A549 (cell line): ENCODE data around the gene PLEKHH1. TPM values are rescaled to one million over a fixed set of nuclear protein-coding genes. Genes with fewer than 3 reads are reported as not detected.

ENCODE experiments used
- ATAC-seq, 2 experiments: fragments of 200-7000 bp in 1 of 2; fragments of >200 bp in 1 of 2; cut with Nextera tagmentation in 1 of 2; cut with Tn5 transposase in 1 of 2; 3 replicates each; pipeline versions ENCODE4 v1.8.0 to v1.9.1; 2018 to 2020; ENCODE audit warnings: mild to moderate bottlenecking in 1 of 2, moderate library complexity in 1 of 2
- CTCF ChIA-PET: fragments of 300-600 bp; sonication (Branson Sonifier 250); formaldehyde crosslinking; extraction: SDS; loops from one replicate; lab custom pipeline; 2021; ENCODE audit warnings: antibody characterized with exemption, inconsistent platforms; lab: Yijun Ruan, JAX
- POLR2A ChIA-PET: fragments of 350-600 bp; formaldehyde crosslinking; extraction: SDS; loops from one replicate; lab custom pipeline; 2021; ENCODE audit warnings: antibody characterized with exemption, inconsistent platforms; lab: Yijun Ruan, JAX
- DNase-seq, 2 experiments: peaks; one replicate each; pipeline versions ENCODE4 v3.0.0 to v3.0.0-alpha.2; 2011 to 2016; ENCODE audit warnings: low read depth in 1 of 2, low spot score in 1 of 2
- FAIRE-seq: peaks from 2 replicates; lab custom pipeline; 2011; peaks lifted over from hg19 to GRCh38; lab: Jason Lieb, UNC
- H3K27ac ChIP-seq, 2 experiments: fragments of >200 bp; sonication (Bioruptor Twin); formaldehyde crosslinking; 3 replicates each; pipeline ENCODE4 v1.5.1; 2016 to 2017
- H3K4me1 ChIP-seq: fragments of >200 bp; sonication (Bioruptor Twin); formaldehyde crosslinking; 3 replicates; pipeline ENCODE4 v1.6.1; 2016
- H3K4me2 ChIP-seq: fragments of >200 bp; sonication (Bioruptor Twin); formaldehyde crosslinking; 3 replicates; pipeline ENCODE4 v1.6.1; 2016
- H3K4me3 ChIP-seq: fragments of >200 bp; sonication (Bioruptor Twin); formaldehyde crosslinking; 3 replicates; pipeline ENCODE4 v1.5.1; 2016
- H3K9me3 ChIP-seq: fragments of >200 bp; sonication (Bioruptor Twin); formaldehyde crosslinking; 3 replicates; pipeline ENCODE4 v1.6.1; 2016
- BHLHE40 ChIP-seq: IDR thresholded peaks from 2 replicates; pipeline ENCODE4 v1.6.1; 2012; ENCODE audit warnings: low read depth, low read length, inconsistent platforms
- CHD2 ChIP-seq: fragments of 150-350 bp; IDR thresholded peaks from 2 replicates; pipeline ENCODE4 v1.6.1; 2014; ENCODE audit warnings: low read length; ENCODE audit not compliant: partially characterized antibody
- CHD4 ChIP-seq: fragments of 200-600 bp; sonication (generic); IDR thresholded peaks from 2 replicates; pipeline ENCODE4 v1.6.1; 2016; ENCODE audit warnings: antibody characterized with exemption, mild to moderate bottlenecking, borderline replicate concordance
- EHF ChIP-seq: fragments of 250-450 bp; sonication (Bioruptor Pico); IDR thresholded peaks from 2 replicates; pipeline ENCODE4 v1.5.0; 2020; ENCODE audit warnings: mild to moderate bottlenecking
- ESRRA ChIP-seq: fragments of 150-350 bp; IDR thresholded peaks from 2 replicates; pipeline ENCODE4 v1.6.1; 2014; ENCODE audit warnings: mild to moderate bottlenecking, low read length, borderline replicate concordance
- FOSB ChIP-seq: fragments of 250-450 bp; sonication (Bioruptor Pico); IDR thresholded peaks from 2 replicates; pipeline ENCODE4 v1.5.0; 2020; ENCODE audit warnings: mild to moderate bottlenecking, moderate library complexity
- FOSL2 ChIP-seq, 2 experiments: fragments of 450-650 bp in 1 of 2; fragments of >200 bp in 1 of 2; sonication (Bioruptor Twin) in 1 of 2; formaldehyde crosslinking; IDR thresholded peaks; 2 replicates each; pipeline versions ENCODE4 v1.5.0 to v1.6.1; 2016 to 2020; ENCODE audit warnings: mild to moderate bottlenecking in 1 of 2, moderate library complexity in 1 of 2
- FOXS1 ChIP-seq: fragments of 250-450 bp; sonication (Bioruptor Pico); IDR thresholded peaks from 2 replicates; pipeline ENCODE4 v1.5.0; 2020; ENCODE audit warnings: mild to moderate bottlenecking, moderate library complexity
- HDAC2 ChIP-seq: fragments of 200-600 bp; sonication (generic); IDR thresholded peaks from 2 replicates; pipeline ENCODE4 v1.6.1; 2016
- HOXA7 ChIP-seq: fragments of 250-450 bp; sonication (Bioruptor Pico); IDR thresholded peaks from 2 replicates; pipeline ENCODE4 v1.5.0; 2020; ENCODE audit warnings: mild to moderate bottlenecking, moderate library complexity
- HOXB13 ChIP-seq: fragments of 250-450 bp; sonication (Bioruptor Pico); IDR thresholded peaks from 2 replicates; pipeline ENCODE4 v1.5.0; 2020; ENCODE audit warnings: low read depth, mild to moderate bottlenecking, moderate library complexity
- KDM5A ChIP-seq: fragments of 200-600 bp; sonication (generic); IDR thresholded peaks from 2 replicates; pipeline ENCODE4 v1.6.1; 2016; ENCODE audit warnings: antibody characterized with exemption, mild to moderate bottlenecking
- MAFK ChIP-seq: fragments of 450-650 bp; IDR thresholded peaks from 2 replicates; pipeline ENCODE4 v1.6.1; 2014; ENCODE audit not compliant: partially characterized antibody
- MAZ ChIP-seq: fragments of 150-350 bp; IDR thresholded peaks from 2 replicates; pipeline ENCODE4 v1.6.1; 2014; ENCODE audit warnings: antibody characterized with exemption, low read depth, low read length, borderline replicate concordance
- NFE2L2 ChIP-seq: fragments of 150-350 bp; conservative IDR thresholded peaks from 2 replicates; pipeline ENCODE4 v1.6.1; 2014; ENCODE audit warnings: low read length
- PHF8 ChIP-seq: fragments of 200-600 bp; sonication (generic); IDR thresholded peaks from 2 replicates; pipeline ENCODE4 v1.6.1; 2016; ENCODE audit warnings: low read depth, mild to moderate bottlenecking, antibody characterized with exemption, moderate library complexity, borderline replicate concordance
- POLR2AphosphoS2 ChIP-seq: conservative IDR thresholded peaks from 2 replicates; pipeline ENCODE4 v1.6.1; 2012; ENCODE audit warnings: low read length, improper control_type of control experiment, inconsistent platforms
- RARB ChIP-seq: fragments of 250-450 bp; sonication (Bioruptor Pico); IDR thresholded peaks from 2 replicates; pipeline ENCODE4 v1.8.0; 2021; ENCODE audit warnings: mild to moderate bottlenecking, moderate library complexity
- SMC3 ChIP-seq: fragments of >200 bp; sonication (Bioruptor Twin); formaldehyde crosslinking; IDR thresholded peaks from 3 replicates; pipeline ENCODE4 v1.6.1; 2018; ENCODE audit warnings: inconsistent platforms
- ZFP36 ChIP-seq: fragments of 450-650 bp; IDR thresholded peaks from 2 replicates; pipeline ENCODE4 v1.6.1; 2014; ENCODE audit warnings: borderline replicate concordance; ENCODE audit not compliant: partially characterized antibody
- WGBS: methylation state at CpG from one replicate; pipeline ENCODE4 v1.1.6; 2017; ENCODE audit errors: missing lambda C conversion rate; 5-methylcytosine and 5-hydroxymethylcytosine counted together
- polyA plus RNA-seq, 4 experiments: library from polyadenylated mRNA; depleted of rRNA in 3 of 4; stranded (reverse); fragments of >200 nt; fragmentation: RNase III in 1 of 4; extraction: RNeasy Plus Mini Kit Qiagen cat#74134 plus additional on column Dnase treatment in 1 of 4; gene quantifications; 2 replicates in 3 of 4; 3 replicates in 1 of 4; pipeline ENCODE4 v1.2.3, GENCODE V29; 2011 to 2017
- TF ChIP-seq, protein P1 (sequence below): fragments of 250-450 bp; sonication (Bioruptor Pico); IDR thresholded peaks from 2 replicates; pipeline ENCODE4 v1.5.0; 2021; ENCODE audit warnings: mild to moderate bottlenecking, moderate library complexity, borderline replicate concordance
- TF ChIP-seq, protein P2 (sequence below): fragments of 150-350 bp; IDR thresholded peaks from 2 replicates; pipeline ENCODE4 v1.6.1; 2014; ENCODE audit warnings: low read depth, mild to moderate bottlenecking, low read length
- TF ChIP-seq, protein P3 (sequence below): fragments of 200-600 bp; sonication (generic); IDR thresholded peaks from 2 replicates; pipeline ENCODE4 v1.6.1; 2016; ENCODE audit warnings: antibody characterized with exemption, mild to moderate bottlenecking, moderate library complexity
- TF ChIP-seq, protein P4 (sequence below): fragments of >200 bp; sonication (Bioruptor Twin); formaldehyde crosslinking; IDR thresholded peaks from 2 replicates; pipeline ENCODE4 v1.6.1; 2016
- TF ChIP-seq, protein P5 (sequence below): IDR thresholded peaks from 2 replicates; pipeline ENCODE4 v1.6.1; 2012; ENCODE audit warnings: low read depth, borderline replicate concordance
- TF ChIP-seq, protein P6 (sequence below): fragments of 250-450 bp; sonication (Bioruptor Pico); IDR thresholded peaks from 2 replicates; pipeline ENCODE4 v1.5.0; 2020; ENCODE audit warnings: low read depth, mild to moderate bottlenecking, moderate library complexity

PLEKHH1 gene
- polyA plus RNA-seq, 2 of the 4 experiments (the other 2 are of a cell fraction) = 3.5 to 5.1 TPM

DNA sequence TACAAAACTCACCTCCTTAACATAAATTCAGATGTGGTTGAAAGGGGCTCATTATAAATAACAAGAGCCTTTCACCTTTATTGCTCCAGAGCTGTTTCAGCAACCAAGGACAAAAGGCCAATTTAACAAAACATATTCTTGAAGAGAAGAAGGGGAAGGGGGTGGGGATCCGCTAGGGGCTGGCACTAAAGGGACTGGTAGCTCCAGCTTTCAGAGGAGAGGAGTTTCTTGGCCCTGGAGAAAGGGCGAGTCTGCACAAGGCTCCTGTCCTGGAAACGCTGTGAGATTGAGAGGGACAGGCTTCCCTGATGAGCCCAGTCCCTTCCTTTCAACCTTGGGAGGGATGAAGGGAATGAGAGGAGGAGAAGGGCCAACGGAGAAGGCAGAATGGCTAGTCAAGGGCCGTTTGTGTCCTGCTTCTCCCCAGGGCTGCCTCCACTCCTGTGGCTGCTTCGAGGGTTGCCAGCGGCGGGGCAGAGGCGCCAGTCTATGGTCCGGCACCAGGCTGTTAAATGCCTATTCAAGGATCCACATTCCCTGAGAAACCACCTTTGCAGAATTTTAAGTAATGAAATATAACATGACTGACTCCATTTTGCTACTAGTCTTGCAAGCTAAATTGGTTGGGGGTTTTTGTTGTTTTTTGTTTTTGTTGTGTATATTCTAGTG is 76.7 kb downstream of the PLEKHH1 start:
- Histone ChIP-seq H3K4me2 (no peak overlapping the region), H3K27ac (no peak overlapping the region), H3K4me3 (no peak overlapping the region), H3K9me3 (no peaks in the 10 kb centered on the region), H3K4me1 (no peaks in the 10 kb centered on the region)
- ChIA-PET POLR2A (interaction anchor here (1.3 kb wide), 1 partner anchor 86 kb away, joined by 3 read pairs; the partner anchor contains the start of gene RDH11), CTCF (interaction anchor here (0.6 to 2.8 kb wide), 8 partner anchors 9 to 94 kb away, joined by 3 to 22 read pairs (median 4); partner anchors contain the start of genes ARG2 and PIGH)
- FAIRE-seq (no peak), DNase-seq (no peak), ATAC-seq (no peak)
- no peak for TF ChIP-seq FOSL2 (IDR thresholded peaks at IDR 0.05)
- TF ChIP-seq FOSL2 (CRISPR knock-in tag; IDR thresholded peaks at IDR 0.05) = no peak
- TF ChIP-seq CHD4 = no peak
- TF ChIP-seq HDAC2 = no peak
- TF ChIP-seq MAFK = no peak
- TF ChIP-seq HOXB13 (CRISPR knock-in tag) = no peak
- no peak for TF ChIP-seq BHLHE40
- no peak for TF ChIP-seq ZFP36
- TF ChIP-seq PHF8 = no peak
- TF ChIP-seq MAZ = no peak
- no peak for TF ChIP-seq RARB (CRISPR knock-in tag)
- TF ChIP-seq, protein P1, sequence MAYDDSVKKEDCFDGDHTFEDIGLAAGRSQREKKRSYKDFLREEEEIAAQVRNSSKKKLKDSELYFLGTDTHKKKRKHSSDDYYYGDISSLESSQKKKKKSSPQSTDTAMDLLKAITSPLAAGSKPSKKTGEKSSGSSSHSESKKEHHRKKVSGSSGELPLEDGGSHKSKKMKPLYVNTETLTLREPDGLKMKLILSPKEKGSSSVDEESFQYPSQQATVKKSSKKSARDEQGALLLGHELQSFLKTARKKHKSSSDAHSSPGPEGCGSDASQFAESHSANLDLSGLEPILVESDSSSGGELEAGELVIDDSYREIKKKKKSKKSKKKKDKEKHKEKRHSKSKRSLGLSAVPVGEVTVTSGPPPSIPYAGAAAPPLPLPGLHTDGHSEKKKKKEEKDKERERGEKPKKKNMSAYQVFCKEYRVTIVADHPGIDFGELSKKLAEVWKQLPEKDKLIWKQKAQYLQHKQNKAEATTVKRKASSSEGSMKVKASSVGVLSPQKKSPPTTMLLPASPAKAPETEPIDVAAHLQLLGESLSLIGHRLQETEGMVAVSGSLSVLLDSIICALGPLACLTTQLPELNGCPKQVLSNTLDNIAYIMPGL (CRISPR knock-in tag) = no peak
- no peak for TF ChIP-seq CHD2
- TF ChIP-seq, protein P2, sequence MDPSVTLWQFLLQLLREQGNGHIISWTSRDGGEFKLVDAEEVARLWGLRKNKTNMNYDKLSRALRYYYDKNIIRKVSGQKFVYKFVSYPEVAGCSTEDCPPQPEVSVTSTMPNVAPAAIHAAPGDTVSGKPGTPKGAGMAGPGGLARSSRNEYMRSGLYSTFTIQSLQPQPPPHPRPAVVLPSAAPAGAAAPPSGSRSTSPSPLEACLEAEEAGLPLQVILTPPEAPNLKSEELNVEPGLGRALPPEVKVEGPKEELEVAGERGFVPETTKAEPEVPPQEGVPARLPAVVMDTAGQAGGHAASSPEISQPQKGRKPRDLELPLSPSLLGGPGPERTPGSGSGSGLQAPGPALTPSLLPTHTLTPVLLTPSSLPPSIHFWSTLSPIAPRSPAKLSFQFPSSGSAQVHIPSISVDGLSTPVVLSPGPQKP = no peak
- no peak for TF ChIP-seq HOXA7 (CRISPR knock-in tag)
- TF ChIP-seq, protein P3, sequence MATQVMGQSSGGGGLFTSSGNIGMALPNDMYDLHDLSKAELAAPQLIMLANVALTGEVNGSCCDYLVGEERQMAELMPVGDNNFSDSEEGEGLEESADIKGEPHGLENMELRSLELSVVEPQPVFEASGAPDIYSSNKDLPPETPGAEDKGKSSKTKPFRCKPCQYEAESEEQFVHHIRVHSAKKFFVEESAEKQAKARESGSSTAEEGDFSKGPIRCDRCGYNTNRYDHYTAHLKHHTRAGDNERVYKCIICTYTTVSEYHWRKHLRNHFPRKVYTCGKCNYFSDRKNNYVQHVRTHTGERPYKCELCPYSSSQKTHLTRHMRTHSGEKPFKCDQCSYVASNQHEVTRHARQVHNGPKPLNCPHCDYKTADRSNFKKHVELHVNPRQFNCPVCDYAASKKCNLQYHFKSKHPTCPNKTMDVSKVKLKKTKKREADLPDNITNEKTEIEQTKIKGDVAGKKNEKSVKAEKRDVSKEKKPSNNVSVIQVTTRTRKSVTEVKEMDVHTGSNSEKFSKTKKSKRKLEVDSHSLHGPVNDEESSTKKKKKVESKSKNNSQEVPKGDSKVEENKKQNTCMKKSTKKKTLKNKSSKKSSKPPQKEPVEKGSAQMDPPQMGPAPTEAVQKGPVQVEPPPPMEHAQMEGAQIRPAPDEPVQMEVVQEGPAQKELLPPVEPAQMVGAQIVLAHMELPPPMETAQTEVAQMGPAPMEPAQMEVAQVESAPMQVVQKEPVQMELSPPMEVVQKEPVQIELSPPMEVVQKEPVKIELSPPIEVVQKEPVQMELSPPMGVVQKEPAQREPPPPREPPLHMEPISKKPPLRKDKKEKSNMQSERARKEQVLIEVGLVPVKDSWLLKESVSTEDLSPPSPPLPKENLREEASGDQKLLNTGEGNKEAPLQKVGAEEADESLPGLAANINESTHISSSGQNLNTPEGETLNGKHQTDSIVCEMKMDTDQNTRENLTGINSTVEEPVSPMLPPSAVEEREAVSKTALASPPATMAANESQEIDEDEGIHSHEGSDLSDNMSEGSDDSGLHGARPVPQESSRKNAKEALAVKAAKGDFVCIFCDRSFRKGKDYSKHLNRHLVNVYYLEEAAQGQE = no peak
- TF ChIP-seq EHF = no peak
- no peak for TF ChIP-seq SMC3
- TF ChIP-seq FOSB (CRISPR knock-in tag) = no peak
- TF ChIP-seq KDM5A = no peak
- 46% methylated on average over 10 of the region's 10 CpGs for WGBS

DNA sequence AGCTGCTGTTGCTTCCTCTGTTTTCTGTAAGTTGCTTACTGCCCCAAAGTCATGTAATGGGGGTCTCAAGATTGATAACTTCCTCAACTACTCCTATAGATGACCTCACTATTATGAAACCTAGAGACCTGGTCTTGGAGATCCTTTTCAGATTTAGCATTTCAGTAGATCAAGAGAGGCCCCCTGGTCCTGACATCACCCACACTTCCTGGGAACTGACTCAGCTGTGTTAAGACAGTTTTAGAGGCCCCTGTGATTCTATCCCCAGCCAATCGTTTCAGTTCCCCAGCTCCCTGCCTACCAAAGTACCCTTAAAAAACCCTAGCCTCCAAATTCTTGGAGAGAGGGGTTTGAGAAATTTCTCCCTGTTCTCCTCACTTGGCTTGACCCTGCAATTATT is 77.4 kb downstream of the PLEKHH1 start:
- Histone ChIP-seq H3K27ac (no peak overlapping the region), H3K4me3 (no peak overlapping the region), H3K4me2 (no peak overlapping the region), H3K4me1 (no peaks in the 10 kb centered on the region), H3K9me3 (no peaks in the 10 kb centered on the region)
- POLR2A ChIA-PET = no interaction called here
- no peak for FAIRE-seq
- CTCF ChIA-PET = interaction anchor here (0.6 to 2.8 kb wide), 8 partner anchors 8 to 94 kb away, joined by 3 to 22 read pairs (median 4); partner anchors contain the start of gene ARG2
- no peak for DNase-seq
- TF ChIP-seq ESRRA = no peak
- TF ChIP-seq FOSB (CRISPR knock-in tag) = no peak
- TF ChIP-seq POLR2AphosphoS2 = no peak
- no peak for TF ChIP-seq NFE2L2
- TF ChIP-seq HDAC2 = no peak
- TF ChIP-seq, protein P4, sequence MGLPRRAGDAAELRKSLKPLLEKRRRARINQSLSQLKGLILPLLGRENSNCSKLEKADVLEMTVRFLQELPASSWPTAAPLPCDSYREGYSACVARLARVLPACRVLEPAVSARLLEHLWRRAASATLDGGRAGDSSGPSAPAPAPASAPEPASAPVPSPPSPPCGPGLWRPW = no peak
- no peak for TF ChIP-seq FOXS1 (CRISPR knock-in tag)
- TF ChIP-seq, protein P5, sequence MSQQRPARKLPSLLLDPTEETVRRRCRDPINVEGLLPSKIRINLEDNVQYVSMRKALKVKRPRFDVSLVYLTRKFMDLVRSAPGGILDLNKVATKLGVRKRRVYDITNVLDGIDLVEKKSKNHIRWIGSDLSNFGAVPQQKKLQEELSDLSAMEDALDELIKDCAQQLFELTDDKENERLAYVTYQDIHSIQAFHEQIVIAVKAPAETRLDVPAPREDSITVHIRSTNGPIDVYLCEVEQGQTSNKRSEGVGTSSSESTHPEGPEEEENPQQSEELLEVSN = no peak
- TF ChIP-seq, protein P6, sequence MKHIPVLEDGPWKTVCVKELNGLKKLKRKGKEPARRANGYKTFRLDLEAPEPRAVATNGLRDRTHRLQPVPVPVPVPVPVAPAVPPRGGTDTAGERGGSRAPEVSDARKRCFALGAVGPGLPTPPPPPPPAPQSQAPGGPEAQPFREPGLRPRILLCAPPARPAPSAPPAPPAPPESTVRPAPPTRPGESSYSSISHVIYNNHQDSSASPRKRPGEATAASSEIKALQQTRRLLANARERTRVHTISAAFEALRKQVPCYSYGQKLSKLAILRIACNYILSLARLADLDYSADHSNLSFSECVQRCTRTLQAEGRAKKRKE (CRISPR knock-in tag) = no peak
- WGBS = 67% methylated on average over 1 of the region's 1 CpG
- no peak for ATAC-seq
